ENCODE results near the gene SLC6A19.

SLC6A19 gene

GRCh38 chr5:1216918-1217295 lies 15.5 kb downstream of the SLC6A19 start:
- in situ Hi-C loops (cut with HindIII; ENCODE audit: low sequenced_read_pairs), result loop anchor here (25.0 kb wide), 2 partner anchors 245 to 445 kb away; no protein-coding TSS in a partner anchor

GRCh38 chr5:1217596-1218206 lies 16.3 kb downstream of the SLC6A19 start:
- in situ Hi-C loops (cut with HindIII; ENCODE audit: low sequenced_read_pairs), result loop anchor here (25.0 kb wide), 2 partner anchors 245 to 445 kb away; no protein-coding TSS in a partner anchor

- in situ Hi-C loops (cut with HindIII; ENCODE audit: low sequenced_read_pairs), result loop anchor here (25.0 kb wide), 2 partner anchors 244 to 444 kb away; no protein-coding TSS in a partner anchor
Measured at GRCh38 chr5:1218351-1219080, 17.1 kb downstream of the SLC6A19 start.

GRCh38 chr5:1219098-1219767 lies 17.8 kb downstream of the SLC6A19 start:
- in situ Hi-C loops (cut with HindIII; ENCODE audit: low sequenced_read_pairs), result loop anchor here (25.0 kb wide), 2 partner anchors 243 to 443 kb away; no protein-coding TSS in a partner anchor

GRCh38 chr5:1219768-1220100 lies 18.3 kb downstream of the SLC6A19 start:
- in situ Hi-C loops (cut with HindIII; ENCODE audit: low sequenced_read_pairs), result loop anchor here (10.0 to 25.0 kb wide), 3 partner anchors 95 to 443 kb away; no protein-coding TSS in a partner anchor

- in situ Hi-C loops (cut with HindIII; ENCODE audit: low sequenced_read_pairs), result loop anchor here (10.0 to 25.0 kb wide), 3 partner anchors 94 to 442 kb away; no protein-coding TSS in a partner anchor
Measured at GRCh38 chr5:1220351-1220750, 19.0 kb downstream of the SLC6A19 start.

GRCh38 chr5:1220831-1221230 lies 19.4 kb downstream of the SLC6A19 start:
- in situ Hi-C loops (cut with HindIII; ENCODE audit: low sequenced_read_pairs), result loop anchor here (10.0 to 25.0 kb wide), 3 partner anchors 94 to 441 kb away; no protein-coding TSS in a partner anchor

GRCh38 chr5:1221721-1222120 lies 20.3 kb downstream of the SLC6A19 start:
- in situ Hi-C loops (cut with HindIII; ENCODE audit: low sequenced_read_pairs), result loop anchor here (10.0 to 25.0 kb wide), 3 partner anchors 93 to 441 kb away; no protein-coding TSS in a partner anchor

GRCh38 chr5:1222147-1222546 lies 20.8 kb downstream of the SLC6A19 start:
- in situ Hi-C loops (cut with HindIII; ENCODE audit: low sequenced_read_pairs), result loop anchor here (10.0 to 25.0 kb wide), 3 partner anchors 93 to 440 kb away; no protein-coding TSS in a partner anchor

- in situ Hi-C loops (cut with HindIII; ENCODE audit: low sequenced_read_pairs), result loop anchor here (10.0 to 25.0 kb wide), 3 partner anchors 92 to 440 kb away; no protein-coding TSS in a partner anchor
Measured at GRCh38 chr5:1222621-1223277, 21.4 kb downstream of the SLC6A19 start.

- in situ Hi-C loops (cut with HindIII; ENCODE audit: low sequenced_read_pairs), result loop anchor here (10.0 to 25.0 kb wide), 3 partner anchors 92 to 439 kb away; no protein-coding TSS in a partner anchor
Measured at GRCh38 chr5:1223278-1223670, 21.9 kb downstream of the SLC6A19 start.

- in situ Hi-C loops (cut with HindIII; ENCODE audit: low sequenced_read_pairs), result loop anchor here (10.0 to 25.0 kb wide), 3 partner anchors 90 to 438 kb away; no protein-coding TSS in a partner anchor
Measured at GRCh38 chr5:1224631-1225030, 23.2 kb downstream of the SLC6A19 start.

GRCh38 chr5:1225081-1225480 lies 23.7 kb downstream of the SLC6A19 start, which contains the start of gene SLC6A18:
Gene SLC6A18, plus strand, starts transcription at chr5:1225381. Its CDS starts 97 bp downstream, at chr5:1225478.
- in situ Hi-C loops (cut with HindIII; ENCODE audit: low sequenced_read_pairs), result loop anchor here (10.0 kb wide), 1 partner anchor 90 kb away; no protein-coding TSS in a partner anchor

- in situ Hi-C loops (cut with HindIII; ENCODE audit: low sequenced_read_pairs), result loop anchor here (10.0 kb wide), 1 partner anchor 89 kb away; no protein-coding TSS in a partner anchor
Measured at GRCh38 chr5:1226231-1226630, 24.8 kb downstream of the SLC6A19 start.

GRCh38 chr5:1226839-1227581 lies 25.6 kb downstream of the SLC6A19 start:
- in situ Hi-C loops (cut with HindIII; ENCODE audit: low sequenced_read_pairs), result loop anchor here (10.0 kb wide), 1 partner anchor 88 kb away; no protein-coding TSS in a partner anchor

GRCh38 chr5:1227667-1228066 lies 26.3 kb downstream of the SLC6A19 start:
- in situ Hi-C loops (cut with HindIII; ENCODE audit: low sequenced_read_pairs), result loop anchor here (10.0 kb wide), 1 partner anchor 87 kb away; no protein-coding TSS in a partner anchor

GRCh38 chr5:1228120-1228519 lies 26.7 kb downstream of the SLC6A19 start:
- in situ Hi-C loops (cut with HindIII; ENCODE audit: low sequenced_read_pairs), result loop anchor here (10.0 kb wide), 1 partner anchor 87 kb away; no protein-coding TSS in a partner anchor

GRCh38 chr5:1229023-1229422 lies 27.6 kb downstream of the SLC6A19 start:
- in situ Hi-C loops (cut with HindIII; ENCODE audit: low sequenced_read_pairs), result loop anchor here (10.0 kb wide), 1 partner anchor 86 kb away; no protein-coding TSS in a partner anchor

- in situ Hi-C loops (cut with HindIII; ENCODE audit: low sequenced_read_pairs), result loop anchor here (10.0 kb wide), 1 partner anchor 85 kb away; no protein-coding TSS in a partner anchor
Measured at GRCh38 chr5:1229822-1230221, 28.4 kb downstream of the SLC6A19 start.

All from DLD1 (cell line).